ENCODE results near the gene SCN11A.

Gene SCN11A

DNA sequence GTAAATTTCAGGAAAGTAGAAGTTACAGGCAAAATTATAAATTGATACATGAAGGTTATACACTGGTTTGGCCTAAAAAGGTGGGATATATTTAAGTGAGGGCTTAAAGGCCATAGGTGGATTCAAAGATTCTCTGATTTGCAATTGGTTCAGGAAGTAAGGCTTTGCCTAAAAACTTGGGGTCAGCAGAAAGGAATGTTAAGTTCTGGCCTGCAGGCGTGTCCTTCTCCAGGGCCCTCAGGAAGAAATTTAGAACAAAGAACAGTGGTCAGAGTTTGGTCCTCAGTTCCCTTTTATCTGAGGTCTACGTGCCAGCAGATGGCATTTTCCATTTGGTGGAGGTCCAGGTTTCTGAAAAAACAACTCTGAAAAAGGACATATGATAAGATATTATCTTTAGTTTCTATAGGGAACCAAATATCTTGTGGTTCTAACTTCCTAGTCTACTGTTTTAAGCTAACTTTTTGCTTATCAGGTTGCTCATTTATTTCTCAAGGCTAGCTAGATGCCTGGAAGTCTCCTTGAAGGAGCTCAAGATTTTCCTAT is 40.5 kb downstream of the SCN11A start:
- DNase-seq (ENCODE audit: low spot score) (no peak), FAIRE-seq (no peak)

DNA sequence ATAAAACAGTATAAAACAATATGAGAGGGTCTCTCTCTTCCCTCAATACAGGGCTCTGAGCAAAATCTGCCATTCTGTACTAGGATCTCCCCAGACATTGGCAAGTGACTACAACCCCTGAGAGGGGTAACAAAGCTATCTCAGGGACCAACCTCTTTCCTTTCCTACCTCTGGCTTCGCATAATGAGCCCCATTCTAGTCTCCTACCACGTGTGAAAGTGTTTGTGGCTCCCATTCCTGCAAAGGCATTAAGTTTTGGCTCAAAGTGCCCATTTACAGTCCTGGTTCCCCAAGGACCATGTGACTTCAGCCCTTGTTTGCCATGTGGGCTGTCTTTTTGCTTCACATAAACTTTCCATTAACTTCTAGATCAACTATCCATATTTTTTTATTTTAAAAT is 46.4 kb downstream of the SCN11A start:
- FAIRE-seq (no peak), DNase-seq (ENCODE audit: low spot score) (no peak)
